HG03439 (cell line): ENCODE data around the gene SPON2.

Source experiments
- ATAC-seq: cut with Tn5 transposase; IDR thresholded peaks from one replicate; pipeline ENCODE4 v1.9.1; 2021; ENCODE audit warnings: mild to moderate bottlenecking, moderate library complexity; ENCODE audit not compliant: unreplicated experiment

The SPON2 gene

DNA sequence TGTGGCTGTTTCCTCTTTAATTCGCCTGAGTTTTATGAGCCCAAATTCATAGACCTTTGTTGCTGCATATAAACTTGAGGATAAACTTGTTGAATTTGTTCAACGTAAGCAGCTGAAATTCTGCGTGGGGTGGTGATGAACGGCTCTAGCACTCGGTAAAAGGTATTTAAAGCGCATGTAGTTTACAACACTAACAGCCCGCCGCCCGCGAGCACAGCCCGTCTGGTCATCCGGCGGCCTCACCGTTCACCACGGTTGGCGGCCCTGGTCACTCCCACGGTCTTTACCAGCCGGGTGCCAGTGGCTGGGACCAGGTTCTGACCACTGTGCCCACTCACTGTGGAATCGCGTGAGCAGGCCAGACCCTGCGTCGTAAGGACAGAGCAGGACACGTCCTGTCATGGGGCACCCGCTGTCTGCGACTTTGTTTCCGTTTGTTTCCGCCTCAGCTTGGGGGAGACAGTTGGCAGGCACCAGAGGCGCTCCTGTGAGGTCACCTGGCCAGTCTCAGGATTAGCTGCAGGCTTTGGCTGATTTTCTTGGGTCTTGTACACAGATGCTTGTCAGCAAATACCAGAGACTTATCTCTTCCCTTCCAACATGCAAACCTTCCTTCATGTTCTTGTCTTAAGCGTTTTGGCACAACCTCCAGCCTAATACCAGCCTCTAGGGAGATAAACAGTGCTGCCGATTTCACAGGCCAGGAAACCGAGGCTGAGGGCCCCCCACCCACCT lies 36.8 kb upstream of the SPON2 start:
- no peak for ATAC-seq

DNA sequence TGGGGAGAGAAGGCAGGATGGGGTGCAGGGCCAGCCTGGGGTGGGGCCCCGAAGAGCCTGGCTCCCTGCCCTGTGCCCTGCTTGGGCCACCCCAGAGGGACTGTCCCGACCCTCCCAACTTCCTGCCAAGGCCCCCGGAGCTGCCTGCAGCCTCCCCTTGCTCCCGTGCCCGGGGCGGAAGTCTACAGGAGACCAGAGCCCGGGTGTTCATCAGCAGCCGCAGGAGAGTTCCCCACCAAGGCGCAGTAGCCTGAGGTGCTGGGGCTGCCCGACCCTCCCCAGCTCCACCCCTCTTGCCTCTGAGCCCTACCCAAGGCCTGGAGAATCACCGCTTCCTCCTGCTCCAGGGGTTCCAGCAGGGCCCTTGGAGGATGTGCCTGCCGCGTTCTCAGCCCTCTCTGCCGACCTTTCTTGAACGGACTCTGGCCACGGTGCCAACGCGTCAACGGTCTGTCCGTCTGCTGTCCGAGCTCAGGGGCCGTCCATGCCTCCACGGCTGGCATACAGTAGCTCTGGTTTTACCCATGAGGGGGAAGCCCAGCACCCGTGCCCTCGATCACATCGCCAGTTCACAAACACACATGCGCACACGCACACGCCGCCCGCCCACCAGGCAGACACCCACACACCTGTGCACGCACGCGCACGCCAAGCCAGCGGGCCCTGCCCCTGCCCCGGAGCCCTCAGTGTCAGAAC lies 36.0 kb upstream of the SPON2 start:
- no peak for ATAC-seq

DNA sequence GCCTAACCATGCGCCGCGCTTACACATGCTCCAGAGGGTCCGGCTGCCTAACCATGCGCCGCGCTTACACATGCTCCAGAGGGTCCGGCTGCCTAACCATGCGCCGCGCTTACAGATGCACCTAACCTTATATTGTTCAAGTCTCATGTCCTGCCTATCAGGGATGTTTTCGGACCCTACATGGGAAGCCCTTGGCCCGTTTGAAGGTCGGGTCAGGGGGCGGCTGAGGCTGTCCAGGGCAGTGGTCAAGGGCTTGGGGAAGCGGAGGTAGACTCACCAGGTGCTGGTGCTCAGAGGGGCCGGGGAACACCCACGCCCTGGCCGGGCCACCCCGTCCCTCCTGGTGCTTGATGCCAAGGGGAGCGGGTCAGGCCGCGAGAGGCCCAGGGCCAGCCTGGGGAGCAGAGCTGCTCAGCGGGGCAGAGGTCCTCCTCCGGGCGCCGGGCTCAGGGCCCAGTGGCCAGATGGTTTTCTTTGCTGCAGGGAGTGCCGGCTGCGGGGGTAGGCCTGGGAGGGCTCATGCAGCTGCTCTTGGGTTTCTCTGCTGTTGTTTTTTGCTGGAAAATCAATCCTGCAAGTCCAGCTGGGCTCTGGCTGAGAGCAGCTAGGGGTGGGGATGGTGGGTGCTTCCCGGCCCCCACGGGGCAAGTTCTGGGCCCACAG lies 35.4 kb upstream of the SPON2 start:
- no peak for ATAC-seq

DNA sequence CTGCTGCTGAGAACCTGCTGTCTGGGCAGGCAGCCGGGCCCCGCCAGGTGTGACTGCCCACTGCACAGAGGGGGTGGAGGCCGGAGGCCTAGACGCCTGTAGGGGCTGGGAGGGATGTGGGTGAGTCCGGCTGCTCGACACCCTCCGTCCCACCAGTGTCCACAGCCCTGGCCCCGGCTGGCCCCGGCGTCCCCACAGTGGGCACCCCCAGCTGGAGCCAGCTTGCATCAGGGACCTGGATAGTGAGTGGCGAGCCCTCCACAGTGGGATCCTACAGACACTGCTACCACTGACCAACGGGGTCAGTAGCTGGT lies 34.7 kb upstream of the SPON2 start:
- no peak for ATAC-seq

DNA sequence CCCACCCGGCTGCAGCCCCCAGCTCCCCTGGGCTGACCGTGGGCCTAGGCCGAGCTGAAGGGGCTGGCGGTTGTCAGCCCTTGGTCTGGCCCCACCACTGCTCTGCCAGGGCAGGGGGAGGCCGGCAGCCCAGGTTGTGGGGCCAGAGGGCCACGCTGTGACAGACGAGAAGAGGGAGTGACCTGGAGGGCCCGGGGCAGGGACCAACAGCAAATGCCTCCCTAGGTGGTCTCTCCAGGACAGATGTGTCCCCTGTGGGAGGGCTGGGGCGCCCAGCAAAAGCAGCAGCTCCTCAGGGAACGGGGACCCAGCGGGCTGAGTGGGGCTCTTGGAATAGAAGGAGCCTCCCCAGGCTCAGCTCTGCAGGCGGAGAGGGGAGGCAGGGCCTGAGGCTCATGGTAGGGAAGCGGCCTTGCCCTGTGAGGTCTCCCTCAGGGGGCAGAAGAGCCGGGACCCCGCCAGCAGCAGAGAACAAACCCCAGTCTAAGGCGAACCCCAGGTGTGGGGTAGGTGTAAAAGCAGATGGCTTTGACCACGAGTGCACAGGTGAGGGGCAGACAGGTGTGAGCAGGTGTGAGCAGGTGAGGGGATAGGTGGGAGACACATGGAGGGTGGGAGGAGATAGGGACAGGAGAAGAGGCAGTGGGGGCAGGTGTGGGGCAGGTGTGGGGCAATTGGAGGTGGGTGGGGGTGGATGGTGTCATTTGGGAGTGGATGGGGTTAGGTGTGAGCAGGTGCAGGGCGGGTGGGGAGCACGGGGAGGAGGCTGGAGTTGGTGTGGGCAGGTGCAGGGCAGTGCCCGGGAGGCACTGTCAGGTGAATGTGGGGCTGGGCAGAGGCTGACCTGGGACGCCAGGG lies 34.1 kb upstream of the SPON2 start:
- no peak for ATAC-seq

DNA sequence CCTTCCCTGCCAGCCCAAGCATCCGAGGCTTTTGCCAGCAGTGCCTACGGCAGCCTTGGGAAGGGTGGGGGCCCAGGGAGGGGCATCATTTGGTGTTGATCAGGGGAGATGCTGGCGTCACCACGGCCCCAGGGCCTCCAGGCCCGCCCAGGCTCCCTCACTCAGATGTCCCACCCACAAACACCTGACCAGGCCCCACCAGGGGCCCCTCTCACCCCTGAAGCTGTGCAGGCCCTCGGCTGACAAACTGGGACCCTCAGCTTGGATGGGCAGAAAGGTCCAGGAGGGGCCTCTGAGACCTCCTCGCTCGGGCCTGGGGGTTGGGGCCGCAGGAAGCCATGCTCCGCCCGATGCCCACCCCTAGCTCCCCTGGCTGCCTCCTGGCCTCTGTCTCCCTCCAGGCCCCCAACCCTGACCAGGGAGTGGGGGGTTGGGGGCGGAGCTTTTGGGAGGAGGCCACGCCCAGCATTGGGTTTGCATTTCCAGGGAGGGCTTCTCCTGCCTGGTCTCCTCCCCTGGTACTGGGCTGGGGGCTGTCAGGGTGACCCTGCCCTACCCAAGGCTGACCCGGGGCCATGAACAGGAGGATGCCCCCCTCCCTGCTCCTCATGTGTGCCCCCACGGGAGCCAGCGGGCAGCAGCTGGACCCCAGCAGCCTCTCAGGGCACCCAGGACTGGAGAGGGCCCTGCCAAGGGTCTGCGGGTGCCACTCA lies 33.4 kb upstream of the SPON2 start:
- ATAC-seq: no peak

DNA sequence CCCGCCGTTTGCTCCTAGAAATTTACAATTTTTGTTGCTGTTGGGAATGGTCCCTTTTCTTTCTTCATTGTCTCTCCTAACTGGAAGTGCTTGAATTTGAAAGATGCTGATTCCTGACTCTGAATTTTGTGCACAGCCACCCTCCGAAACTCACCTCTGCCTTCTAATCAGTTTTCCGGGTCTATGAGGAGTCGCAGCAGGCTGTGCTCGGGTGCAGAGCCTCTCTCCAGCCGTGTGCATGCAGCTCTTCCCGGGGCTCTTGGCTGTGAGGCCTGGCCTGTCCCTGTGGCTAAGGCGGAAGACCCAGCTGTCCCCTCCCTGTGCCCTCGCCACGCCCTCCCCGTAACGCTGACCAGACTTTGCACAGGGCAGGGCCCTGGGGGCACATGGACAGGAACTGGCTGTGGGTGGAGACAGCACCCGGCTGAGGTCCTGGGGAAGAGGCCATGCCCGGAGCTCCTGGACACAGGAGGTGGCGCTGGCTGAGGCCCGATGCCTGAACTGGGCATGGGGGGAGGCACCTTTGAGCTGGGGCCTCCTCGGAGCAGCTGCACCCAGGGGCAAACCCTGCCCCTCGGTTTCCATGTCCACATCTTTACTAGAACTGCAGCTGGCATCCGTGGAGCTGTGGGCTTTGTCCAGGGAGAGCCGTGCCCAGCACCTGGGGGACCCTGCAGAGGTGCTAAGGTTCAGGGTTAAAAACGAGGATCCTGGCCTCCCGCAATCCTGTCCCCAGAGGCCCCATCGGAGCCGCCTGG lies 32.6 kb upstream of the SPON2 start:
- ATAC-seq: no peak

DNA sequence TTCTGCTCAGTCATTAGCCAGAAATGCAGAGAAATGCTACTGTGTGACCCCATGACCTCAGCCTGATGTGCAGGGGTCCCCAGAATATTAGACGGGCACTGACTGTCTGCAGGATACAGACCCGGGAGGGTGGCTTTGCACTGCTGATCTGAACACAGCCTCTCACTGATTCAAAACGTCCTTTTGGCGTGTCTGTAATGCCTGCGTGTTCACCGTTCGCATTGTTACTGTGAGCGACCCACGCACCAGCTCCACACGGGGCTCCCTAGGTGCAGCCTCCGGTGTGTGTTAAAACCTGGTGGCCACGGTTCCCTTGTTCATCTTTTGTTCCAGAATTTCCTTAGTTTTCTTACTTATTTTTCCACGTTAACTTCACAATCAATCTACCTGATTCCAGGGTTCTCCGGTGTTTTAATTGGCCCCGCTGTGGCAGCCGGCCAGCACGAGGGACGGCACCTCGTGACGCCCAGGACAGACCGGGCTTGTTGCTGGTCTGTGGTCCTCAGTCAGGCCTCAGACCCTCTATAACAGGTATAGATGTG lies 32.0 kb upstream of the SPON2 start:
- no peak for ATAC-seq

DNA sequence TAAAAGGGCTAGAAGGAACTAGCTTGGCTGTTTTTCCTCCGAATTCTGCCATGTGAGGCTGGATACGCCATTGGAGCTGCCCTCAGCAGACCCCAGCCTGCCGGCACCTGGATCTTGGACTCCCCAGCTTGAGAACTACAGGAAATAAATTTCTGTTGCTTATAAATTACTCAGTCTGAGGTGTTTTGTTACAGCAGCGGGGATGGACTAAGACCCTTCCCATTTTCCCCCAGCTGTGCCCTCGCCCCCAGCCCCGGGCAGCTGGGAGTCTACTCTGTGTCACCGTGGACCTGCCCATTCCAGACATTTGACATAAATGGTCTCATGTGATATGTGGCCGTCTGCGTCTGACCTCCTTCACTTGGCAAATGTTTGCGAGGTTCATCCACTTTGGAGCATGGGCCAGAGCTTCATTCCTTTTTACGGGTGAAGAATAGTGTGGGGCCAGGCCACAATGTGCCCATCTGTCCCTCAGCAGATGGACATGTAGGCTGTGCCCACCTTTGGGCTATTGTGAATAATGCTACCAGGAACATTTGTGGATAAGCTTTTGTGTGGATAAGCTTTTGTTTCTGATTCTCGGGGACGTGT lies 30.7 kb upstream of the SPON2 start:
- no peak for ATAC-seq

DNA sequence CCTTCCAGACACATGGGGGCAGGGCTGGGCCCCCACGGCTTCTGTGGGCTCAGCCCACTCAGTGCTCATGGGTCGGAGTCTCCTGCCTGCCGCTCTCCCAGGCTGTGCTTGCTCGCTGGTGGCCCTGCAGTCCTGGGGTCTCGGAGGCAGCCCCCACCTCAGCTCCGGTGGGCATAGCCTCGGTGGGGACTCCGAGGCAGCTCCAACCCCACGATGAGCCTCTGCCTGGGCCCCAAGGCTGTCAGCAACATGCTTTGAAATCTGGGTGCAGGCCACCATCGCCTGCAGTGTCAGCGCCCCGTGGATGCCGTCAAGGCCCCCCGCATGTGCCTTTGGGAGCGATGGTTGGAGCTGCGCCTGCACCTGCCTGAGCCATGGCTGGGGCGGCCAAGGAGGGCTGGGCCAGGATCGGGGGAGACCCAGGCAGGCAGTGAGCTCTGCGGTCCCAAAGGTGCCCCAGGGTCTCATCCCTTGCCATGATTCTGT lies 30.2 kb upstream of the SPON2 start:
- ATAC-seq: no peak

DNA sequence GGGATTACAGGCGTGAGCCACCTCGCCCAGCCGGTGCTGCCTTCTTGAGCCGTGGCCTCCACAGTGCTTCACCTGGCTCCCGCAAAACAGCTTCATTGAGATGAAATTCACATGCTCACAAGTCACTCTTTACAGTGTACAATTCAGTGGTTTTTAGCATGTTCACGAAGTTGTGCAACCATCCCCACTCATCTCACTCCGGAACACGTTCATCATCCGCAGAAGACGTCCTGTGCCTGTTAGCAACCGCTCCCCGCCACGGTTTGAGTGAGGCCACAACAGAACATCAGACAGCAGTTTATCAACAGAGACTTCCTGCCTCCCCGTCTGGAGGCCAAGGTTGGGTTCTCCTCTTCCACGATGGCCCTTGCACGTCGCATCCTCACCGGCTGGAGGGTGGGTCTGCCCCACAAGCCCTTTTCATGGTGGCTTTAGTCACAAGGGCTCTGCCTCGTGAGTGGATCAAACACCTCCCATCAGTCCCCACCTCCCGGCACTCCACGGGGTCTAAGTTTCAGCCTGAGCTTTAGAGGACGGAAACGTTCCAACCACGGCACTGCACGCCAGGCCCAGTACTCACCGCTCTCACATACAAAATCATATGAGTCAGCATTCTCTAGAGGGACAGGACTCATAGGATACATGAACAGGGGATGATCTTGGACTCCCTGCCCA lies 29.6 kb upstream of the SPON2 start:
- peak; percentile 27 for ATAC-seq

DNA sequence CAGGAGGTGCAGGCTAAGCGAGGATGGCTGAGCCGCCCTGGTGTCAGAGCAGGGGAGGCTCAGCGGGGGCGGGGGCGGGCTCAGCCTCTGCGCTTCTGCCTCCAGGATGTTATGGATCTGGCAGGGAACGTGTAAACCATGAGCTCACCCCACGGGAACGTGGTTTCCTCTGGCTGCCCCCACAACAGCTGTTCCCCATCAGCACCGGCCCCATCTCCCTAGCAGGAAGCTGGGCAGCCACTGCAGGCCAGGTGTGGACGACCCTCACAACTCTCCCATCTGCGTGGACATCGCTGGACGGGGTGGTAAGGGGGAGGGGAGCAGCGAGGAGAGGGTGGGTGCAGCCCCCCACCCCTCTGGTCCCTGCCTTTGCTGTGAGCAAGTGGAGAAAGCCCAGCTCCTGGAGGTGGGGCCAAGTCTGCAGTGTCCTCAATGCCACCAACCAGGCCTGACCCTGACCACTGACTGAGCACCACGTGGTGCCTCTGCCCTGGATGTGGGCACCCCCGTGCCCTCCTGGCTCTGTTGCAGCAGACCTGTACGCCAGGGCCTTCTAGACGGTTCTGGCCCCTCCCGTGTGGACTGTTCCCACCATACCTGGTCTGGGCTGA lies 28.1 kb upstream of the SPON2 start:
- ATAC-seq: no peak

DNA sequence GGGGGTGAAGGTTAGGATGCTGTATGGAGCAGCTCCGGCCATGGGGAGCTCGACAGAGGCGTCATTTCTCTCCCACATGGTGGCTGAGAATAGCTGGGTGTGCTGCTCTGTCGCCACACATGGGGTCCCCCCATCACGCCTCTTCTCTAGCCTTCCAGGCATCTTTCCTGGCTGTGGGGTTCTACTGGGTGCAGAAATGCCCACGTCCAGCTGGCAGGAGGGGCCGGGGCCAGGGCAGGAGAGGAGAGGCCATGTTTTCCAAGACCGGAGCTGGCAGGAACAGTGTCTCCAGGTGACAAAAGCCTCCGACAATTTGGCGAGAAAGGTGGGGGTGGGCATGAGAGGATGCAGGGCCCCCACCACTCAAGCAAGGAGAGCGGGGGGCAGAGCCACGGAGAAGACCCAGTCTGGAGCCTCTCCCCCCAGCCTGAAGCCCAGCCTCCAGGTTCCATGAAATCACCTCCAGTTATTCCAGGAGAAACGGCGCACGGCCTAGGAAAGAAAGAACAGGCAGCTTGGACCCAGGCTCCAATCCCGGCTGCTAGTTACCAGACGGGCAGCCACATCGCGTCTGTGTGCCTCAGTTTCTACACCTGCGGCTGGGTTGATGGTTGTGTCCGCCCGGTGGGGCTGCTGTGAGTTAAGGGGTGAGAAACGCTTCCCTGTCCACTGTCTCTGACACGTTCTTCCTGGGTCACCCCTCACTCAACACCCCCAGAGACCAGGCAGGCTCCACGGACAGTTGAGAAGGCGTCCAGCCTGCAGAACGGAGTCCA lies 27.4 kb upstream of the SPON2 start:
- ATAC-seq: no peak

DNA sequence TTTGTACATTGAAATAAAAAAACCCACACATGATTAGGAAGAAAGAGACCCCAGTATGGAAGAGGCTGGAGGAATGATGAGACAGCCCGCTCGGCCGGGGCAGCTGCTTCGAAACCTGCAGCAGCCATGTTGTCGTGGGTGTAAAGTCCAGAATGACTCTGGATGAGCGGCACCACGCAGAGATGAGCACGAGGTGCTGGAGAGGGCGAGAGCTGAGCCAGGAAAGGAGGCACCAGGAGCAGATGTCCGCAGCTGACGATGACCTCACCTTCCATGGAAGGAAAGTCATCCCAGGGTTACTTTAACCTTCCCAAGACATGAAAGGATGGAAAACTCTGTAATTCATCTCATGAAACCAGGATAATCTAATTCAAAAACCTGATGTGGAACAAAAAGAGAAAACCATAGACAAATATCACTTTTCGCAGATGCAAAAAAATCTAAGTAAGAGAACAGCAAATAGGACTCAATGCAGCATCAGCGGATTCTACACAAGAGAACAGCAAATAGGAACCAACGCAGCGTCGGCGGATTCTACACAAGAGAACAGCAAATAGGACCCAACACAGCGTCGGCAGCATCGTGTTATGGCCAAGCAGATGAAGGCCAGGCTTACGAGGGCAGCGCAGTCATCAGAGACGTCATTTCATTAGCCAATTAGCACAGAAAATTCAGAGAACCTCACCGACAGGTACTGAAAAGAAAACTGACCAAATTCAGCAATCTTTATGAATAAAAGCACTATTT lies 25.9 kb upstream of the SPON2 start:
- ATAC-seq: no peak

DNA sequence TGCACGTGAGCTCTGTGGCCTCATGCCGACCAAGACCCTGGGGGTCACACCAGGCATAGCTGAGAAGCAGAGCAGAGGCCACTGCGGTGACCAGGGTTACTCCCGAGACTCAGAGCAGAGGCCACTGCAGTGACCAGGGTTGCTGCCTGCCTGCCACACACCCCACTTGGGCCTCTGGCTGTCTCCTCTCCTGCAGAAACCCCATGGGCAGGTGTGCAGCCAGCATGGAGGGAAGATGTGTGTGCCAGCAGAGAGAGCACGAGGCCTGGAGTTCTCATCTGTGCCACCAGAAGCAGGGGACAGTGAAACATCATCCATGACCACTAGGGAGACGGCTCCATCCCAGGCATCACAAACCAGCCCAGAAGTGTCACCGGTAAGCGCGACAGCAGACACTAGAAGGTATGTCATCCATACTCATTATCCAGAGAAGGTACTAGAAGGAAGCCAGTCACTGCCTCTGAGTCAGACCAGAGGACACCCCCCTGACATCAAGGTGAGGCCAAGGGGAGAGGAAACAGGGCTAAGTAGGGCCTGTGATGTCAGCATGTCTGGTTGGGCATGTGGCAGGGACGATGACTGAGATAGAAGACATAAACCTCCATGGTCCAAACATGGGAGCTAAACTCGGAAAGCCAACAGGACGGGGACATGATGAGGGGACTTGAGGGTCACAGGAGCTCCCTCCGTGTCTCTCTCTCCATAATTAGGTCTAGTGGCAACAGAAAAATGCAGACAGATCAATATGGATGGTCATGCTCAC lies 24.2 kb upstream of the SPON2 start:
- no peak for ATAC-seq

DNA sequence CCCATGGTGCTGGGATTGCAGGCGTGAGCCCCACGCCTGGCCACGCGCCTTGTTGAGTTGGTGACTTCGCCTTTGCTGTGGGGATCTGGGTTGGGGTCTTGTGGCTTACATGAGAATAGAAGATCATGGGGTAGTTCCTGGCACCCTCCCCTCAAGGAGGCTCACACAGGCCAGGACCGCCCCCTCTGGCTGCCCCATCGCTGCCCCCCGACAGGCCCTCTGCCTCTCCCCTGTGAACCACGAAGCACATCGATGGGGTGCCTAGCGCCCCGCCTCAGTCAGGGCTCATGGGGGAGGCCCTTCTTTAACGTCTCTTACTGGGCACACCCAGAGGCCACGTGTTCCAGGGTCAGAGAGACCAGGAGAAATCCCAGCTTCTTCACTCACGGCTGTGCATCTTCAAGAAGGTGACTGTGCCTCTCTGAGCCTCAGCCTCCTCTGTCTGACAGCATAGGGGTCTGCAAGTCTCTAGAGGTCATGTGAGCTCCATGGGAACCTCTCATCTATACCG lies 23.6 kb upstream of the SPON2 start:
- ATAC-seq: no peak
